Activated CD4-positive, alpha-beta T cell treated with anti-CD3 and anti-CD28 coated beads, Interleukin-2, amount 50 U/mL, for 1 hour (primary cell): Measurements from ENCODE around the gene CDK7.
"Not testable (repeated sequence)": the region's sequence is repeated elsewhere in the genome, so short reads cannot be mapped to it uniquely, and the experiment has no call there.

ENCODE experiments used
- DNase-seq: peaks from one replicate; pipeline ENCODE4 v3.0.0-alpha.2; 2020

Gene CDK7

DNA sequence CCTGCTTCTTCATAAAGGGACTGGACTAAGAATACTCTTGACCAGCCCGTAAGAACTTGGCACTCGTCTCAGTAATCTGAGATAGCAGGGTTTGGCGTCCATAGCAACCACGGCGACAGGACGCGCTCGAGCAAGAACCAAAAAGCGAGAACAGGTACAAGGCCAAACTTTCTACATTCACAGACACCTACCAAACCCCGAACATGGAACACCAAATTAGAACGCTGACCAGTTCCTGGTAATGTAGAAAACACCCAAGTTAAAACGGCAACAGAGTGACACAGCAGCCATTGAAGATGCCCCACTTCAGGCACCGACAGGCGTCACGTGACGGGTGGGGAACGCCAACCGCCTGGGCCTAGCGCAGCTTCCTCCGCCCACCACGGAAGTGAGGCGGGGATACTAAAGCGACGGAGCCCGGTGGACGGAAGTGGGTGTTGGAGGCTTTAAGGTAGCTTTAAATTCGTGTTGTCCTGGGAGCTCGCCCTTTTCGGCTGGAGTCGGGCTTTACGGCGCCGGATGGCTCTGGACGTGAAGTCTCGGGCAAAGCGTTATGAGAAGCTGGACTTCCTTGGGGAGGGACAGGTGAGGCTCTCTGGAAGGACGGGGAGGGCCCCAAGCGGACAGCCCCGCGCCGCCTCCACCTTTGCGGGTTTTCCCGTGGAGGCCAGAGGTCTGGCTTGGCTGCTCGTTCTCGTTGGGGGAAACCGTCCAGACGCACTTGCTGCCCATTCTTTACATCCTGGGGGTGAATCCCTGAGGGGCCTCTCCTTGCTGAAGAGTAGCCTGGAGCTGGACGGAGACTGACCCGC, at the start of gene CDK7:
TSS of gene CDK7 (plus strand) at position 430 of the 812 bp plus-strand sequence. CDS start at position 520, 90 bp downstream.
- peak; percentile 87 for DNase-seq

DNA sequence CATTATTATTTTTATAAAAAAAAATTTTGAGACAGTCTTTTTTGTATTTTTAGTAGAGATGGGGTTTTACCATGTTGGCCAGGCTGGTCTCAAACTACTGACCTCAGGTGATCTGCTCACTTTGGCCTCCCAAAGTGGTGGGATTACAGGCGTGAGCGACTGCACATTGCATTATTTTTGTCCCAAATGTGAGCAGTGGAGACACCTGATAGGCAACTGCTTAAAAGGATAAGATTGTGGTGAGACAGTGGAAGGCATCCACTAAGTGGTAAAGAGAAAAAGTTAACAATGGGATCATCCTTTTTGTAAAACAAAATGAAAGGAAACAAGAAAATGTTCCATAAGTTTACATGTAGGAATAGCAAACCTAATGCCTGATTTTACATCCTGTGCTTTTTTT, 47.3 kb upstream of the CDK7 start:
- no peak for DNase-seq

DNA sequence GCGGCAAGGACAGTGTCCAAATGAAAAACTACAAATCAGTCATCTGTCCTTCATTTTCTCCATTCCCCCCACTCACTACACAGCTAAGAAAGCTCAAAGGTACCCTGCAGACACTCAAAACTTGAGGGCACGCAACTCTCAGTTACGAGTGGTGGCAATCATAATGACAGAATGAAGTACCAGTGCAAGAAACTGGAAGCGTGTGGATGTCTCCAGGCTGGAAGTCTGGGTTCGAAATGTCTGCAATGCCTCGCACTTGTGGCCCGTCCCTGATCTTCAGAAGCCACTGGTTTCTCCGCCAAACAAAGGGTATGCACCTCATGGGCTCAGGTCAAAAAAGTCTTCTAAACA, 45.9 kb upstream of the CDK7 start:
- DNase-seq: no peak

DNA sequence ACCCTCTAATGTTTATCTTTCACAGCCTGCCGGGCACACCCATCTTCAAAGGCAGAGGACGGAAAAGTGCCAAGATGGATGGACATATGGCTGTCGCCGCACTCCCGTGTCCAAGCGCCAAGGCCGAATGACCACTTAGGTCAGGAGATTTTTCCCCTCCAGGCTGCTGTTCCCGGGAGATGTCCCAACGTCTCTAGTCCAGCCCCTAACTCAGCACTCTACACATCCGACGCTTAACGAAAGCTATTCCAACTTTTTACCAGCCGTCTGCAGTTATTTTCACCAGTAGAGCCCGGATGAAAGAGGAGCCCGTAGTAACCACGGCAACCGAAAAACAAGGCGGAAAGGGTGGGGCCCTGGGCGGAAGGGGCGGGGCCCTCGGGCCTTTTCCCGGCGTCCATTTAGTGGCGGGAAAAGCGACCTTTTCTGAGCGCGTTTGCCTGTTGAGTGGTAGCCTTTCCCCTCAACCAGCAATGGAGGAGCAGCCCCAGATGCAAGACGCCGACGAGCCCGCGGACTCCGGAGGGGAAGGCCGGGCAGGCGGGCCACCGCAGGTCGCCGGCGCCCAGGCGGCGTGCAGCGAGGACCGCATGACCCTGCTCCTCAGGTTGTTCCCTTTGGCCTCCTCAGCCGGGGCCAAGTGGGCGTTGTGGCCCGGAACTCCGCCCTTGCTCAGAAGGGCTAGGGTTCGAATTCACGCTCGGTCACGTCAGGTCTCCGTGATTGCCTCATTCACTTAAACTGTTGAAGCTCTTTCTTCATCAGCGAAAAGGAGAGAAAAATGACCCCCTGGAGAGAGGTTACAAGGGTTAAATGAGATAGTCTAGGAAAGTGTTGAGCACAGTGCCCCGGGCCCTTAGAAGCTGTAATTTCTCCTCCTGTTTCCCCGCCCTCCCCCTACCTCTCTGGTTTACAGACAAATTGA, 45.3 kb upstream of the CDK7 start, which contains the start of gene CENPH:
TSS of gene CENPH (plus strand) at position 422 of the 925 bp plus-strand sequence. CDS start at position 474, 52 bp downstream.
- DNase-seq: peak; percentile 89

DNA sequence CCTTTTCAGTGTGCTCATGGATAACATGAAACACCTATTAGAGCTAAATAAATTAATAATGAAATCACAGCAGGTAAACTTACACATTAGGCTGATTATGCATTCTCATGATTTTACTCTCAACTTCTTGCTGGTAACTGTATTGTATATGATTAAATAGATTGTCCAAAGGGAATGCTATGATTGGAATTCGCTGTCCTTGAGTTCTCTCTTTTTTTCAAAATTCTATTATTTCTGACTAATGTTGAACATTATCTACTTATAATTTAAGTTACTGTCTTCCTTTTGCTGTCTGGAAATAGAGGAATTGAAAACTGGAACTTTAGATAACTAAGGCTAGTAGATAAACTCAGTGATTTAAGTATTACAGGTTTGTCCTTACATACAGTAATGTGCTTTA, 32.2 kb upstream of the CDK7 start:
- DNase-seq: no peak

DNA sequence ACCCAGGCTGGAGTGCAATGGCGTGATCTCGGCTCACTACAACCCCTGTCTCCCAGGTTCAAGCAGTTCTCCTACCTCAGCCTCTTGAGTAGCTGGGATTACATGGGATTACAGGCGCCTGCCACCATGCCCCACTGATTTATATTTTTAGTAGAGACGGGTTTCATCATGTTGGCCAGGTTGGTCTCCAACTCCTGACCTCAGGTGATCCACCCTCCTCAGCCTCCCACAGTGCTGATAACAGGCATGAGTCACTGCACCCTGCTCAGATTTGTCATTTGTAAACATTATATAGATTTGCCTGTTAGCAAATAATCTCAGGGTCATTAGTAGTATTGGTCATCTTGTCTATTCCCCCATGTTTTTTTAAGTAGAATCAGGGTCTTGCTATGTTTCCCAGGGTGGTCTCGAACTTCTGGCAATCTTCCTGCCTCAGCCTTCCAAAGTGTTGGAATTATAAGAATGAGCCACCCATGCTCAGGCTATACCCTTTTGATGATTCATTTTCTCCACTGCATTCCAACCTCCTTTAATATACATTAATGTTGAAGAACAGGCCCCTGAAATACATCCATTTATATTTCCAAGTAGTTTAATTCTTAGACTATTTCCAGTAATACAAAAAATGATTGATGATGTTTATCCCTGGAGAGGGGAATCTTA, 28.0 kb upstream of the CDK7 start:
- DNase-seq: no peak

DNA sequence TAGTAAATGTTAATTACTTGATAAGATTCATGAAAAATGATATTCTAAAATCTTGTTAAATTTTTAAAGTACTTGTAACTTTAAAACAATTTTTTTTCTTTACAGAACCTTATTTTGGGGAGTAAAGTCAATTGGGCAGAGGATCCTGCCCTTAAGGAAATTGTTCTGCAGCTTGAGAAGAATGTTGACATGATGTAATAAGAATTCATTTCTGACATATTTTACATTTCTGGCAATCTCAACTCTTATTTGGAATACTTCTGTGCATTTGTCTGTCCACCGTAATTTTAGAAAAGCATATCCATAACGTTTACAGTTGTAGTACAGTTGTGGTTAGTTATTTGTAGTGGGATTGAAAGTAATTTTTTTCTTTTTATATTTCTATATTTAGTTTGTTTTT, 25.1 kb upstream of the CDK7 start:
- DNase-seq: no peak

DNA sequence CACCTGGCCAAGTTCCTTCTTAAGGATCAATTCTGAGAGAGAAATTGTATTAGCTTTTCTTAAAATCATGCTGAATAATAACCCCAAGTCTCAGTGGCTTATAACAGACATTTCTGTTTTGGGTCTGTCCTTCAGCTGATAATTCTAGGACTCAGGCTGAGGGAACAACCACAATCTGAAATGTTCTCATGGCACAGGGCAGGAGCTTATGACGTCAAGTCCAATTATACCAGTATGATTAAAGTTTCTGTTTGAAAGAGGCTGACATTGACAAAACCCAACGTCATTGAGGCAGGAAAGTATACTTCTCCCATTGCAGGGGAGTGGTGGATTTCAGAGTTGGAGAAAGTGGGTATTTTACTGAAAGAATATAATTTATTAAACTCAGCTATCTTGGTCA, 23.5 kb upstream of the CDK7 start:
- DNase-seq: no peak

DNA sequence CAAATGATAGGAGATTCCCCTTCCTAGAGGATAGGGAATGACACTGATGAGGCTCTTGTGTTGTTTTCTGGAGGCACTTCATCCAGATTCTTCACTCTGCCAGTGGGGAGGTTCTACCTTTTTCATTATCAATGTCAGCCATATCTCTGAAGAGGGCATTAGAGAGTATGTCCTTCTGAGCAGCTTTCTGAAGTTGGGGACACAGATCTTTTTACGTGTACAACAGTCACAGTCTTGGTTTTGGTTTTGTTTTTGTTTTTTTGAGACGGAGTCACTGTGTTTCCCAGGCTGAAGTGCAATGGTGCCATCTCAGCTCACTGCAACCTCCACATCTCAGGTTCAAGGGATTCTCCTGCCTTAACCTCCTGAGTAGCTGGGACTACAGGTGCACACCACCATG, 22.7 kb upstream of the CDK7 start:
- no peak for DNase-seq

DNA sequence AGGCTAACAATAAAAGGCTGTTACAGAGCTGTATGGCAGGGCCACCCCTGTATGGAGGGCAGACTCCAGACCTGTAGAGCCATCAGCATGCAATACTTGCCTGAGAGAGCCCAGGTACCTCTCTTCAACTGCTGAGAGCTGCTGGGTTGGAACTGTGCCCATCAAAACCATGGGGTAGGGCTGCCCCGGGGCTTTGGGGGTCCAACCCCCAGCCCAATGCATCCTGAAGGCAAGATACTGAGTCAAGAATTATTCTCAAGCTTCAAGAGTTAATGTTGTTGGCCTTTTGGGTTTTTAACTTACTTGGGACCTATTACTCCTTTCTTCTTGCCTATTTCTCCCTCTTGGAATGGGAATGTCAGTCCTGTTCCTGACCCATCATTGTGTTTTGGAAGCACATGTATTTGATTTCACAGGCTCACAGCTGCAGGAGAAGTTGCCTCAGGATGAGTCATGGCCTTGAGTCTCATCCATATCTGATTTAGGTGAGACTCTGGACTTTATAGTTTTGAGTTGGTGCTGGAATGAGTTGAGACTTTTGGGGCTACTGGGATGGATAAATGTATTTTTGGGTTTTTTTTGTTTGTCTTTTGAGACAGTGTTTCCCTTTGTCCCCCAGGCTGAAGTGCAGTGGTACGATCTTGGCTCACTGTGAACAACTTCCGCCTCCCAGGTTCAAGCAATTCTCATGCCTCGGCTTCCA, 21.0 kb upstream of the CDK7 start:
- DNase-seq: no peak

DNA sequence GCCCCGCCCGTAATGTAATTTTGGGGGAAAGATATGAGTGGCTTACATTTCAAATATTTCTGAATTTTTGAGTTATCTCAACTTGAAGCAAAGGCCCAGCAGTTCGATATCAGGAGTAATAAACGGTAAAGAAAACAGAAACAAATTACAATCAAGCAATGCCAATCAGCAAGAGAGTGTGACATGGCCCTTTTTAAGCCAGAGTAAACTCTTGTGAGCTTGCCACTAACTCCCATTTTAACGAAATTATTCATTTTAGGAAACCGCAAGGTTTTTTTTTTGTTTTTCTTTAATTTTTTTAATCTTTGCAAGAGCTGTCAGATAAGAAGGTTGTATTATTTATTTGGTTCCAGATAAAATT, 17.6 kb upstream of the CDK7 start:
- no peak for DNase-seq

DNA sequence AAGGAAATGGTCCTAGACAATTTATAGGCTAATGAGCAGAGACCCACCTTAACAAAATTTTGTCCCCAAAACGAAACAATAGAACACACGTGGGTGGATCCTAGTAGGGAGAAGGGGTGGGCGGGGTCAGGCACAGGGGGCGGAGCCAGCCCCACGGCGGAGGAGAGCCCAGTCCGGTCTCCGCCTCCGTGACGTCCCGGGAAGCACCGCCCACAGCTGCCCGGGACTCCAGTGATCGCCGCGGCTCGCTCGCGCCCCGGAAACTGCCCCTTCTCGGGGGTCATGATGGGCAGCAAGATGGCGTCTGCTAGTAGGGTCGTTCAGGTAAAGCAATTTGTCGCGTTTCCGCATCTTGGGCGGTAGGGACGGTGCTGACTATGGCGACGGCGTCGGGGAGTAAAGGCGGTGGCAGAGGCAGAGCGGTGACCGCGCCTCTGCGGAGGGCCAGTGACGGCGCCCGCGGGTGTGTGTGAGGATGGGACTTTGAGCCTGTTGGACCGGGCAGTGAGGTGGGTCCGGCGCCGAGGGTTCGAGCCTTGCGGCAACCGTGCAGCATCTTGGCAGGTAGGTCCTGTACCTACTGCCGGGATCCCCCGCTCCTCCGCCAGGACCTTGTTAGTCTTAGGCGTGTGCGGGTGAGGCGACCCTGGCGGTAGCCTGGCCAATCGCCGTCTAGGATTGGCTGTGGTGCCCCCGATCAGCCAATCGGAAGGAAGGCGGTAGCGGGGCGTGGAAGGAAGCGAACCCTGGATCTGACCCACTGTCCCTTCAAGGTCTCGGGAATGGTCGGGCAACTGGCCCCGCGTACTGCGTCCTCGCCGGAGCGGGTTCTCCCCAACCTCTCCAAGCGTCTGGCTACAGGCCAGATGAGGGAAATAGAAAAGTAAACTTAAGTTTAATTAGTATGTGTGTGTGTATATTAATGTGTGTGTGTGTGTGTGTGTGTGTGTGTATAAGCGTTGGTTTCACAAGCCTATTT, 16.8 kb upstream of the CDK7 start:
- peak; percentile 95 for DNase-seq

DNA sequence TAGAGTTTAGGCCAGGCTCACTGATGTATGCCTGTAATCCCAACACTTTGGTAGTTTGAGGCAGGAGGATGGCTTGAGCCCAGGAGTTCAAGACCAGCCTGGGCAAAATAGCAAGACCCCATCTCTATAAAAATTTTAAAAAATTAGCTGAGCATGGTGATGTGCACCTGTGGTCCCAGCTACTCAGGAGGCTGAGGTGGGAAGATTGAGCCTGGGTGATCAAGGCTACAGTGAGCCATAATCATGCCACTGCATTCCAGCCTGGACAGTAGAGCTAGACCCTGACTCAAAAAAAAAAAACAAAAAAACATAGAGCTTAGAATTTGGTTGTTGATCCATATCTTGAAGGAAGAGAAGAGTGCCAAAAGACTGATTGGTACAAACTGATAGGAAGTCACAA, 14.7 kb upstream of the CDK7 start:
- DNase-seq: no peak

DNA sequence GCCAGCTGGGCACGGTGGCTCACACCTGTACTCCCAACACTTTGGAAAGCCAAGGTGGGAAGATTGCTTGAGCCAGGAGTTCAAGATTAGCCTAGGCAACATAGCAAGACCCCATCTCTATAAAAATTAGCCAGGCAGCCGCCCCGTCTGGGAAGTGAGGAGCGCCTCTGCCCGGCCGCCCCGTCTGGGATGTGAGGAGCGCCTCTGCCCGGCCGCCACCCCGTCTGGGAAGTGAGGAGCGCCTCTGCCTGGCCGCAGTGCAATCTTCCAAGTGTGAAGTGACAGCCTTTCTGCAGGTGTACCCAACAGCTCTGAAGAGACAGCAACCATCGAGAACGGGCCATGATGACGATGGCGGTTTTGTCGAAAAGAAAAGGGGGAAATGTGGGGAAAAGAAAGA, 14.3 kb upstream of the CDK7 start:
- DNase-seq: not testable (repeated sequence)

DNA sequence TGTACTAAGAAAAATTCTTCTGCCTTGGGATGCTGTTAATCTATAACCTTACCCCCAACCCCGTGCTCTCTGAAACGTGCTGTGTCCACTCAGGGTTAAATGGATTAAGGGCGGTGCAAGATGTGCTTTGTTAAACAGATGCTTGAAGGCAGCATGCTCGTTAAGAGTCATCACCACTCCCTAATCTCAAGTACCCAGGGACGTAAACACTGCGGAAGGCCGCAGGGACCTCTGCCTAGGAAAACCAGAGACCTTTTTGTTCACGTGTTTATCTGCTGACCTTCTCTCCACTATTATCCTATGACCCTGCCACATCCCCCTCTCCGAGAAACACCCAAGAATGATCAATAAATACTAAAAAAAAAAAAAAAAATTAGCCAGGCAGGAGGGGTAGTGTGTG, 13.9 kb upstream of the CDK7 start:
- not testable (repeated sequence) for DNase-seq

DNA sequence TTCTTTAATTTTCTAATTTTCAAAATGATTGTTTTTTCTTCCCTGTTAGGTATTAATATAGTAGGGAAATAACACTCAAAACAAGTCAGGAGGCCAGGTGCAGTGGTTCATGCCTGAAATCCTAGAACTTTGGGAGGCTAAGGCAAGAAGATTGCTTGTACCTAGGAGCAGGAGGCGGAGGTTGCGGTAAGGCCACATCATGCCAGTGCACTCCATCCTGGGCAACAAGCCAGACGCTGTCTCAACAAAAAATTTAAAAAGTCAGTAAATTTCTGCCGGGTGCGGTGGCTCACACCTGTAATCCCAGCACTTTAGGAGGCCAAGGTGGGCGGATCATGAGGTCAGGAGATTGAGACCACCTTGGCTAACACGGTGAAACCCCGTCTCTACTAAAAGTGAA, 10.2 kb upstream of the CDK7 start:
- no peak for DNase-seq

DNA sequence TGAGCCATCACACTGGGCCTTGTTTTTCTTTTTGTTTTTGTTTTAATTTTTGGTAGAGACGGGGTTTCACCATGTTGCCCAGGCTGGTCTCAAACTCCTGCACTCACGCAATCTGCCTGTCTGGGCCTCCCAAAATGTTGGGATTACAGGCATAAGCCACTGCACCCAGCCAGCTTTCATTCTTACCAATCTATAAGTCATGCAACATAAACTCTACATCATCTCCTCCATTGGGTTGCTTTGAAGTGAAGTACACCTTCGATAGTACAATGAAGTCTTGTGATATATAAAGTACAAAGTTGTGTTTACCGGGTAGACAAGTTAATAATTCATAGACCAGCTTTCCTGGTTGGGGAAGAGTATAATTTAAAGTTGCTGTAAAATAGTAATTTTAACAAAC, 8.8 kb upstream of the CDK7 start:
- DNase-seq: no peak

DNA sequence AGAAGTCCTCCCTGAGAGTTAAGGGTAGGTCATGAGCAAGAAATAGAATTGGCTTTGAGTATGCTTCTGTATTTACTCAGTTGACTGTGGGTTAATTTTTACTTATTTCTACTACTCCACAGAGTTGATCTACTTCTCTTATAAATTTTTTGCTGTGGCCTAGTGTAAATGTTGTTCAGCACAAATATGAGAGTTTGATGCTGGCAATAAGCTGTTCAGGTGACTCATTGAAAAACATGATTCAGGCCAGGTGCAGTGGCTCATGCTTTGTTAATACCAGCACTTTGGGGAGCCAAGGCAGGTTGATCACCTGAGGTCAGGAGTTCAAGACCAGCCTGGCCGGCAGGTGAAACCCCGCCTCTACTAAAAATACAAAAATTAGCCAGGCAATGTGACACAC, 4.5 kb upstream of the CDK7 start:
- no peak for DNase-seq

DNA sequence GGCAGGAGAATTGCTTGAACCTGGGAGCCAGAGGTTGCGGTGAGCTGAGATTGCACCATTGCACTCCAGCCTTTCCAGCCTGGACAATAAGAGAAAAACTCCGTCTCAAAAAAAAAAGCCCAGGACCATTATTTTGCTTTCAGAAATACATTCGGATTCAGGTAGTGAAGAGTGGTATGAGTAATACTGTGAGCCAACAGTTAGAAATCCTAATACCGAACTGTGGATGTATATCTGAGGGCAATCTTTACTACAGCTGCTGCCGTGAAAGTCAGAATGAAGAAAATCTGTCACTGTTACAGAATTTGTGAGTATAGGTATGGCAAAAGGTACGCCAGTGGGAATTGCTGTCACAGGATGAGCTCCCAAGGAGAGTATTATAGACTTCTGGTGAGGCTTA, 3.4 kb upstream of the CDK7 start:
- DNase-seq: no peak

DNA sequence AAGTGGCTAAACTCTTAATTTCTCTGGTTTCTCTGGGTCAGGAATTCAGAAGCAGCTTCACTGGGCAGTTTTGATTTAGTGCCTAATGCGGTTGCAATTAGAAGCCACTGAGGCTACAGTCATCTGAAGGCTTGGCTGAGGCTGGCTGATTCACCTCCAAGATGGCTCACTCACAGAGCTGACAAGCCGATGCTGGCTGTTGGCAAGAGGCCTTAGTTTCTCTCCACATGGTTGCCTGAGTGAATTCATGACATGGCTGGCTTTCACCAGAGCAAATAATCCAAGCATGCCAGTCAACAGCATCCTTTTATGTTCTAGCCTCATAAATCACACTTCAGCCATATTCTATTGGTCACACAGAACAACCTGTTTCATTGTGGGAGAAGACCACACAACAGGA, 2.8 kb upstream of the CDK7 start:
- DNase-seq: no peak

DNA sequence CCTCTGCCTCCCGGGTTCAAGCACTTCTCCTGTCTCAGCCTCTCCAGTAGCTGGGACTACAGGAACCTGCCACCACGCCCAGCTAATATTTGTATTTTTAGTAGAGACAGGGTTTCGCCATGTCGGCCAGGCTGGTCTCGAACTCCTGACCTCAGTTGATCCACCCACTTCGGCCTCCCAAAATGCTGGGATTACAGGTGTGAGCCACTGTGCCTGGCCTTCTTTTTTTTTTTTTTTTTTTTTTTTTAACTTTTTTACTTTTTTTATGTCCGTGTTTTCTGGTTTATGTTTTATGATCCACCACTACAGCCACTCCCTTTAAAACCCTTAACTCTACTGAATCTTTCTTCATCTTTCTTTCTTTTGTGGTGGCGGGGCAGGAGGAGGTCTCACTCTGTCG, 2.0 kb downstream of the CDK7 start:
- DNase-seq: not testable (repeated sequence)

DNA sequence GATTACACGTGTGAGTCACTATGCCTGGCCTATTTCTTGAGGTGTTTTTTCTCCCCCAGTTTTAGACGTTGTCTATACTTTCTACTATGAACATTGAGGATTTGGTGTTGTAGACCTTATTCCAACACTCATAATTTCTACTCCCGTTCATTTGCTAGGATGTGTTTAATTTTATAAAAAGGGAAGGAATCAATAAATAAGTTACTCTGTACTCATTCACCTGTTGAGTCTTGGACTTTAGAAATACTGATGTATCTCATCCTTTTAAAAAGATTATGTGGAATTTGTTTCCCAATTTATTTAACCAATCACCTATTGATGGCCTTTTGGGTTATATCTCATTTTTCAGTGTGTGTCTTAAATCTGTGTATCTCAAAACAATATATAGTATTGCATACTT, 3.2 kb downstream of the CDK7 start:
- no peak for DNase-seq
